Activated T-cell treated with anti-CD3 and anti-CD28 coated beads, Interleukin-2, amount 50 U/mL, for 24 hours (primary cell): ENCODE measurements around the gene ETFB.

Experiments
- DNase-seq: peaks from one replicate; pipeline ENCODE4 v3.0.0-alpha.2; 2020
- H3K27ac Mint-ChIP-seq: 2 replicates; pipeline ENCODE4 v1.8.0; 2020; ENCODE audit warnings: mild to moderate bottlenecking, mixed read lengths
- H3K27me3 Mint-ChIP-seq: 2 replicates; pipeline ENCODE4 v1.8.0; 2020; ENCODE audit warnings: mixed read lengths
- H3K36me3 Mint-ChIP-seq: 2 replicates; pipeline ENCODE4 v1.8.0; 2020; ENCODE audit warnings: low read depth, mixed read lengths
- H3K4me1 Mint-ChIP-seq: 2 replicates; pipeline ENCODE4 v1.8.0; 2020; ENCODE audit warnings: low read depth, mixed read lengths
- H3K4me3 Mint-ChIP-seq: 2 replicates; pipeline ENCODE4 v1.8.0; 2020; ENCODE audit warnings: mild to moderate bottlenecking, moderate library complexity, mixed read lengths
- H3K9me3 Mint-ChIP-seq: 2 replicates; pipeline ENCODE4 v1.8.0; 2020; ENCODE audit warnings: mixed read lengths

Gene ETFB

GRCh38 chr19:51347209-51347928 is 18.8 kb downstream of the ETFB start:
- no peak for DNase-seq
- Mint-ChIP-seq H3K4me1 (no peaks in the 10 kb centered on the region), H3K36me3 (peaks cover 73% of the 10 kb centered on the region), H3K27me3 (no peaks in the 10 kb centered on the region), H3K4me3 (no peak overlapping the region), H3K27ac (peak overlapping the region; percentile 34), H3K9me3 (no peaks in the 10 kb centered on the region)

DNA sequence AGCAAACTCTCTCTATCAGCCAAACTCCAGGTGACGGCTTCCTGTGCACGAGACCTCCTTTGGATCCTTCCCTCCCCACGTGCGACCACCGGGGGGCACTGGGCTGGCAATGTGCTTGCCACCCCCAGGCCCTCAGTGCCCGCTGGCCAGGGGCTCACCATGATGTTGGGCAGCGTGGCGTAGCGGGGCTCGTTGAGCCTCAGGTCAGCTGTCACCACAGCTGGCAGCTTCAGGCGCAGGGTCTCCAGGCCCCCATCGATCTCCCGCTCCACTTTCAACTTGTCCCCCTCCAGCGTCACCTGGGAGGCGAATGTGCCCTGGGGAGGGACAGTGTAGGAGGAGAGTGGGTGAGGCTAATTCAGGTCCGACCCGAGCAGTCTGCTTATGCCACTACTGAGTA is 19.4 kb downstream of the ETFB start:
- Mint-ChIP-seq H3K4me1 (no peaks in the 10 kb centered on the region), H3K4me3 (no peak overlapping the region), H3K27ac (no peak overlapping the region), H3K36me3 (peaks cover 67% of the 10 kb centered on the region), H3K27me3 (no peaks in the 10 kb centered on the region), H3K9me3 (no peaks in the 10 kb centered on the region)
- DNase-seq: no peak

GRCh38 chr19:51345076-51345620 is 21.0 kb downstream of the ETFB start:
- no peak overlapping the region for H3K27ac Mint-ChIP-seq
- H3K4me3 Mint-ChIP-seq: no peak overlapping the region
- no peak for DNase-seq

DNA sequence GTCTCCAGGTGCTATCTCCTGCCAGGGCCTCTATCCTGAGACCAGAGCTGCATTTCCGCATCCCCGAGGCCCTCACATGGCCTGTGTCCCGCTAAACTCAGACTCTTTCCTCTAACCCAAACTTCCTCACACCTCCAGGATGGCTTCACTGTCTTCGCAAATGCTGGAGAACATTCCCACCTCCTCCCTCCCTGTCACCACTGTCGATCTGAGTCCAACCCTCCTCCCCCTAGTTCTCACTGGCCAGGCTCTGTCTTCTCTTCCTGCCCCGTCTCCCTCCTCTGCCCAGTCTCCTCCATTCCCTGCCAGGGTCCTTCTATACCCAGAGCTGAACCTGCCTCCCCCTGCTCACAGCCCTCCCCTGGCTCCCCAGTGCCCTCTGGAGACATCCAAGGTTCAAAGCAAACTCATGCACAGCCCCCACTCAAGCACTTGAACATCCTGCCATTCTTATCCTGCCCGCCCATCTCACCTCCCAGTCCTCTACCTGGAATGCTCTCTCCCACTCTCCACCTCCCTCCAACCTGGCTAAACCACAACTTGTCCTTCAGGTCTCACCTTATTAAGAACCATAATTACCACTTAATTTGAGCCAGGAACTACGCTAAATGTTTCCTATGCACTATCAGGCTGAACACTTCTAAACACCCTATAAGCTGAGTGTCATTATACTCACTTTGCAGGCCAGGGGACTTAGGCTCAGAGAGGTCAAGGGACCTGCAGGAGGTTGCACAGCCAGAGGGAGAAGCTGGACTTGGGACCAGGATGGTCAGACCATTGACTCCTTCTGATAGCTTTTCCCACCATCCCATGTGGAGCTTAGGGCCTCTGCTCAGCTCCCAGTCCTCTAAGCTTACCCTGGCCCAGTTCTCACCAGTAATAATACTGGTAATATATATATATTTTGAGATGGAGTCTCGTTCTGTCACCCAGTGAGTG is 23.3 kb downstream of the ETFB start:
- H3K36me3 Mint-ChIP-seq: peaks cover 33% of the 10 kb centered on the region
- peaks cover 2% of the 10 kb centered on the region for H3K9me3 Mint-ChIP-seq
- peaks cover 16% of the 10 kb centered on the region for H3K4me1 Mint-ChIP-seq
- H3K27ac Mint-ChIP-seq: peak overlapping the region; percentile 13
- H3K27me3 Mint-ChIP-seq: peaks cover 3% of the 10 kb centered on the region
- no peak for DNase-seq
- no peak overlapping the region for H3K4me3 Mint-ChIP-seq

More at GRCh38 chr19:51345076-51345620, 21.0 kb downstream of the ETFB start:
- Mint-ChIP-seq H3K36me3 (peaks cover 51% of the 10 kb centered on the region), H3K27me3 (peaks cover 3% of the 10 kb centered on the region), H3K9me3 (no peaks in the 10 kb centered on the region), H3K4me1 (peaks cover 2% of the 10 kb centered on the region)

- Mint-ChIP-seq H3K27me3 (peaks cover 3% of the 10 kb centered on the region), H3K36me3 (peaks cover 25% of the 10 kb centered on the region), H3K4me1 (peaks cover 16% of the 10 kb centered on the region), H3K9me3 (peaks cover 2% of the 10 kb centered on the region), H3K27ac (peak within 1 kb of the TSS; percentile 13), H3K4me3 (peak within 1 kb of the TSS; percentile 65)
- no peak for DNase-seq
These were observed 24.1 kb downstream of the ETFB start, which contains the start of gene VSIG10L for GRCh38 chr19:51341976-51342580. TSS of gene VSIG10L (minus strand) at chr19:51342139. CDS start at chr19:51342124, 15 bp downstream.

DNA sequence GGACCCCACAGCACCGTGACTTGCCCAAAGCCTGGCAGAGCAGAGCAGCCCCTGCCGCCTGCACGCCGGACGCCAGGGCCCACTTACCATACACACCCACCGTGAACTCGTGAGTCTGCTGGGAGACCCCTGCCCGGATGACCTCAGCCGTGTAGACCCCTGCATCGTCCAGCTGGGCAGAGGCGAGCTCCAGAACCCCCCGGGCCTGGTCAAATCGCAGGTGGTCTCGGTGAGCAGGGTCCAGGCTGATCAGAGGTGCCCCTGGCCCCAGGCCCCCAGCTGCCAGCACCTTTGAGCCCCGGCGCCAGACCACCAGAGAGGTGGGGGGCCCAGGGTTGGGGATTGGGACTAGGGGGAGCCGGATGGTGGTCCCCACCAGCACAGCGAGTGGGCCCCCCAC is 25.1 kb downstream of the ETFB start:
- peaks cover 16% of the 10 kb centered on the region for H3K36me3 Mint-ChIP-seq

DNA sequence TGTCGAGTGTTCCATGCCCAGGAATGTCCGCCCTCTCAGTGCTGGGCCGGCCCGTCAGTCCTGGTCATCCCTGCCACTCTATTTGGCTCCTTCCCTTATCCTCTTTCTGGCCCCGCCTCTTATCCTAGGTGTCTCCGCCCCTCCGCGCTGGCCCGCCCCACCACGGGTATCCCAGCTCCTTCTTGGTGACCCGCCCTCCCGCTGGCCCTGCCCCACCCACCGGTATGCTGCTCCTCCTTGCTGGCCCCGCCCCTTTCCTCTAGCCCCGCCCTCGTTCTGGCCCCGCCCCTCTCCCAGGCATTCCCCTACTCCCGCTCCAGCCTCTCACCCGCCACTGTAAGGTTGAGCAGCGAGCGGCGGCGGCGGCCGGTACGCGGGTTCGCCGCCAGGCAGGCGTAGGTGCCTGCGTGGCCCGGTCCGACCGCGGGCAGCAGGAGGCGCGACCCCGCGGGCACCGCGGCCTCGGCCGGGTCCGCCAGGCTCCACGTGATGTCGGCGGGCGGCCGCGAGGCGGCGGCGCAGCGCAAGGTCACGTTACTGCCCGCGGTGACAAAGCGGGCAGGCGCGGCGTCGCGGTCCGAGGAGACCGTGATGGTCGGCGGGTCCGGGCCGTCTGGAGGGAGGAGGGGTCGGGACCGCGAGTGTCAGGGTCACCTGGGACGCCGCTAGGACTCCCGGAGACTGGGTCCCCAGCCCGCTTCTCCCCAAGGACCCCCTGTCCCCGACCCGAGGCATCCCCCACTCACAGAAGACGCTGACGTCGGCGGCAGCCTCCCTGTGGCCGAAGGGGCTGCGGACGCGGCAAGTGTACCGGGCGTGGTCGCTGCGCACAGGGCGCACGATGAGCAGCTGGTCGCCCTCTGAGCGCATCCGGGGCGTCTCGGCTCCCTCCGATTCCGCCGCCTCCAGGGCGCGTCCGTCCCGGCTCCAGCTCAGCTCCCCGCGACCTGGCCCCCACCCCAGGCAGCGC is 26.2 kb downstream of the ETFB start:
- Mint-ChIP-seq H3K27ac (peak overlapping the region; percentile 88), H3K4me1 (peaks cover 16% of the 10 kb centered on the region), H3K9me3 (peaks cover 2% of the 10 kb centered on the region), H3K27me3 (peaks cover 3% of the 10 kb centered on the region), H3K4me3 (peak overlapping the region; percentile 81), H3K36me3 (peaks cover 9% of the 10 kb centered on the region)
- DNase-seq: peak; percentile 97

More for the DNA sequence above, 25.1 kb downstream of the ETFB start:
- Mint-ChIP-seq H3K4me3 (peak overlapping the region; percentile 65), H3K9me3 (peaks cover 2% of the 10 kb centered on the region), H3K4me1 (peaks cover 16% of the 10 kb centered on the region), H3K27ac (no peak overlapping the region), H3K27me3 (peaks cover 3% of the 10 kb centered on the region)
- DNase-seq: no peak

DNA sequence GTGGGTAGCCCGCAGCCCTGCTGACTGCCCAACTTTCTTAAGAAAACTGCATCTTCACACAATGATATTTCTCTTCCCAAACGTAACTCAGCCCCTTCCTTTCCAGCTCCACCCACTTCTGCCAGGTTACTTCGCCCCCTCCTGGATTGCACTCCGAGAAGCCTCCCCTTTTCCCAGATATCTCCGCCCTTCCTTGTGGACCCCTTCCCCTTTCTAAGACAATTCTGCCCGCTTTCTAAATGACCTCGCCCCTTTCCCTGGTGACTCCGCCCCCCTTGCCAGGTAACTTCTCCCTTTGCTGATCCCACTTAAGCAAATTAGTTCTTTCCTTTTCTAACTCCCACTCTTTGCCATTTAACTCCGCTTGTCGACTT is 26.9 kb downstream of the ETFB start:
- Mint-ChIP-seq H3K27ac (peak overlapping the region; percentile 88), H3K4me3 (peak overlapping the region; percentile 81), H3K9me3 (peaks cover 2% of the 10 kb centered on the region), H3K36me3 (peaks cover 5% of the 10 kb centered on the region), H3K27me3 (peaks cover 3% of the 10 kb centered on the region), H3K4me1 (peaks cover 16% of the 10 kb centered on the region)
- DNase-seq: no peak

DNA sequence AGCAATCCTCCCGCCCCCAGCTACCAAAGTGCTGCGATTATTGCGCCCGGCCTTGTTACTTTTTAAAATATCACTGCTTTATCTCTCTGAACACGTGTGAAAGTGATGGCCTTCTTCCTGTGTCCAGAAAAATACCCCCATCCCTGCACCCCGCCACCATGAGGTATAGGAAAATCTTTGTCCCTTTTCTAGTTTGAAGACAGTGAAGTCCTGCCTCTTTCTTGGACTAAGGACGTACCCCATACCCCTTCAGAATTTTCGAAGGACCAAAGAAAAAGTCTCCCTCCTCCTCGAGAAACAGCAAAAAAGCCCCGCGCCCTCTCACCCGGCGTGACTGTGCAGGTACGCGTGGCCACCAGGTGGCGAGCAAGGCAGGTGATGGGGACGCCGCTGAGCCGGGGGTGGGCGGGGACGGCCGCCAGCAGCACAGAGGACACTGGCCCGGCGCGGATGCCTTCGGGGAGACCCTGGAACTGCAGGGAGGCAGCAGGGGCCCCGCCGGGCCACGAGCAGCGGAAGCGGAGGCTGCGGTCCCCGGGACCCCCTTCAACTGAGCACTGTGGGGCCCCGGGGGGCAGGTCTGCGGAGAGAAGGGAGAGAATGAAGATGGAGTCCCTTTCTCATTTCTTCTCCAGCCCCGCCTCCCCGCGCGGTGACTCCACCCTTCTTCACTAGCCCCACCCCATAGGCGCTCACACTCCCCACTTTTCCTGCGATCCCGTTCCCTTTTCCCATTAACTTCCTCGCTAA is 27.4 kb downstream of the ETFB start:
- Mint-ChIP-seq H3K4me1 (peaks cover 16% of the 10 kb centered on the region), H3K4me3 (peak overlapping the region; percentile 81), H3K9me3 (peaks cover 2% of the 10 kb centered on the region), H3K27ac (peak overlapping the region; percentile 88), H3K36me3 (no peaks in the 10 kb centered on the region), H3K27me3 (peaks cover 3% of the 10 kb centered on the region)
- peak; percentile 95 for DNase-seq

- no peak for DNase-seq
These were observed 28.2 kb downstream of the ETFB start for GRCh38 chr19:51337861-51338562.

DNA sequence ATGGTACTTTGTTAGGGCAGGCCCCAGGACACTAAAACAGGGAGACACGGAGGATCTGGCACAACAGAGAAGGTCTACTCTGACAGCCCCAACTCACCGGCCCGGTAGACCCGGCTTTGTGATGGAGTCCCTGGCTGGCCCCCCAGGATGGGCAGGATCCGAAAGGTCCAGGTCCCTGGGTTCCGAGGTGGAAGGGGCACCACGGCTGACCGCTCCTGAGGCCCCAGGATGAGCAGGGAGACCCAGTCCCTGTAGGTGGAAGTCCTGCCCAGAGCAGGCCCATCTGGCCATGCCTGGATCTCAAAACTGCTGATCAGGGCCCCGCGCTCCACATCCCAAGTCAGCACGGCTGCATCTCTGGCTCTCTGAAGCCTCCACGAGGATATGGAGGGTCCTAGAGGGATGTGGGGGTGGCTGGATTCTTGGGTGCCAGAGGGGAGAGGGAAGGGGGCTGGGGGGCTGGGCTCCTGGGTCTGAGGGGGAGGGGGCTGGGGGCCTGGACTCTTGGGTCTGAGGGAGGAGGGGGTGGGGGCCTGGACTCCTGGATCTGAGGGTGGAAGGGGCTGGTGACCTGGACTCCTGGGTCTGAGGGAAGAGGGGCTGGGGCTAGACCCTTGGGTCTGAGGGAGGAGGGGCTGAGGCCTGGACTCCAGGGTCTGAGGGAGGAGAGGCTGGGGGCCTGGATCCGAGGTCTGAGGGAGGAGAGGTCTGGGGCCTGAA is 28.9 kb downstream of the ETFB start:
- no peak overlapping the region for H3K27ac Mint-ChIP-seq
- DNase-seq: no peak
- no peak overlapping the region for H3K4me3 Mint-ChIP-seq

More at GRCh38 chr19:51337861-51338562, 28.2 kb downstream of the ETFB start:
- Mint-ChIP-seq H3K4me1 (peaks cover 16% of the 10 kb centered on the region), H3K9me3 (peaks cover 2% of the 10 kb centered on the region), H3K36me3 (no peaks in the 10 kb centered on the region), H3K4me3 (peak overlapping the region; percentile 81), H3K27ac (no peak overlapping the region), H3K27me3 (peaks cover 3% of the 10 kb centered on the region)

More for the DNA sequence above, 28.9 kb downstream of the ETFB start:
- H3K27me3 Mint-ChIP-seq: peaks cover 3% of the 10 kb centered on the region
- H3K9me3 Mint-ChIP-seq: peaks cover 2% of the 10 kb centered on the region
- H3K4me1 Mint-ChIP-seq: peaks cover 16% of the 10 kb centered on the region
- H3K36me3 Mint-ChIP-seq: no peaks in the 10 kb centered on the region
